Nephron progenitor cell (in vitro differentiated cells): ENCODE measurements around the gene LITAF.
A peak's percentile ranks its signal among the peaks of the same experiment; 100 is the strongest.

Source experiments
- DNase-seq: peaks from one replicate; pipeline ENCODE4 v3.0.0; 2021
- H3K27ac Mint-ChIP-seq: 2 replicates; pipeline ENCODE4 v1.8.0; 2021; ENCODE audit warnings: mild to moderate bottlenecking, moderate library complexity, mixed read lengths
- H3K27me3 Mint-ChIP-seq: 2 replicates; pipeline ENCODE4 v1.8.0; 2021; ENCODE audit warnings: mild to moderate bottlenecking, low read depth, mixed read lengths; ENCODE audit not compliant: poor library complexity
- H3K36me3 Mint-ChIP-seq: 2 replicates; pipeline ENCODE4 v1.8.0; 2021; ENCODE audit warnings: low read depth, mixed read lengths
- H3K4me1 Mint-ChIP-seq: 2 replicates; pipeline ENCODE4 v1.8.0; 2021; ENCODE audit warnings: mixed read lengths
- H3K4me3 Mint-ChIP-seq: 2 replicates; pipeline ENCODE4 v1.8.0; 2021; ENCODE audit warnings: mild to moderate bottlenecking, moderate library complexity, mixed read lengths
- H3K9me3 Mint-ChIP-seq: 2 replicates; pipeline ENCODE4 v1.8.0; 2021; ENCODE audit warnings: mild to moderate bottlenecking, moderate library complexity, mixed read lengths
- CTCF ChIP-seq: fragments of 200-600 bp; sonication (generic); IDR thresholded peaks from 2 replicates; pipeline ENCODE4 v1.5.0; 2021; ENCODE audit warnings: antibody characterized with exemption

LITAF gene

GRCh38 chr16:11576427-11577289, 10.1 kb downstream of the LITAF start:
- H3K27ac Mint-ChIP-seq, result no peak overlapping the region
- peaks cover 23% of the 10 kb centered on the region for H3K36me3 Mint-ChIP-seq
- peaks cover 17% of the 10 kb centered on the region for H3K4me1 Mint-ChIP-seq
- H3K9me3 Mint-ChIP-seq, result peaks cover 19% of the 10 kb centered on the region
- H3K27me3 Mint-ChIP-seq, result peaks cover 7% of the 10 kb centered on the region
- no peak for TF ChIP-seq CTCF
- no peak for DNase-seq
- no peak overlapping the region for H3K4me3 Mint-ChIP-seq

- H3K36me3 Mint-ChIP-seq, result peaks cover 18% of the 10 kb centered on the region
- H3K4me3 Mint-ChIP-seq, result no peak overlapping the region
- peaks cover 24% of the 10 kb centered on the region for H3K4me1 Mint-ChIP-seq
- peaks cover 5% of the 10 kb centered on the region for H3K27me3 Mint-ChIP-seq
- H3K27ac Mint-ChIP-seq, result no peak overlapping the region
- TF ChIP-seq CTCF, result no peak
- no peak for DNase-seq
- peaks cover 19% of the 10 kb centered on the region for H3K9me3 Mint-ChIP-seq
These were observed 11.5 kb downstream of the LITAF start for GRCh38 chr16:11575223-11575589.

- Mint-ChIP-seq H3K4me1 (peaks cover 38% of the 10 kb centered on the region), H3K27ac (peak overlapping the region; percentile 85), H3K27me3 (peaks cover 2% of the 10 kb centered on the region), H3K4me3 (no peak overlapping the region), H3K36me3 (peaks cover 14% of the 10 kb centered on the region), H3K9me3 (peaks cover 19% of the 10 kb centered on the region)
- no peak for DNase-seq
- TF ChIP-seq CTCF, result no peak
These were observed 14.3 kb downstream of the LITAF start for GRCh38 chr16:11572301-11572995.

- H3K36me3 Mint-ChIP-seq, result peaks cover 9% of the 10 kb centered on the region
- peaks cover 14% of the 10 kb centered on the region for H3K9me3 Mint-ChIP-seq
- DNase-seq, result no peak
- H3K4me3 Mint-ChIP-seq, result no peak overlapping the region
- peaks cover 2% of the 10 kb centered on the region for H3K27me3 Mint-ChIP-seq
- peak overlapping the region; percentile 89 for H3K27ac Mint-ChIP-seq
- TF ChIP-seq CTCF, result no peak
- peaks cover 46% of the 10 kb centered on the region for H3K4me1 Mint-ChIP-seq
These were observed 15.2 kb downstream of the LITAF start for GRCh38 chr16:11571549-11571948.

GRCh38 chr16:11570806-11571205, 15.9 kb downstream of the LITAF start:
- Mint-ChIP-seq H3K9me3 (peaks cover 12% of the 10 kb centered on the region), H3K27ac (peak overlapping the region; percentile 89), H3K27me3 (peaks cover 2% of the 10 kb centered on the region), H3K4me3 (no peak overlapping the region), H3K36me3 (peaks cover 8% of the 10 kb centered on the region), H3K4me1 (peaks cover 48% of the 10 kb centered on the region)
- no peak for TF ChIP-seq CTCF
- no peak for DNase-seq
